Pancreas (tissue), 10 donors: ENCODE data around the gene ZDHHC19. TPM values are rescaled to one million over a fixed set of nuclear protein-coding genes. Genes with fewer than 3 reads are reported as not detected.

Experiments used
- ATAC-seq, 4 donors: fragments of 200-7000 bp; cut with Tn5 transposase; one replicate each; pipeline versions ENCODE4 v1.8.0 to v1.9.1; 2020; ENCODE audit warnings: mild to moderate bottlenecking in 4 of 4, moderate library complexity in 4 of 4
- DNase-seq, 6 donors: peaks; one replicate each; pipeline ENCODE4 v3.0.0-alpha.2; 2020
- FAIRE-seq: peaks from 2 replicates; lab custom pipeline; 2012; peaks lifted over from hg19 to GRCh38; lab: Jason Lieb, UNC
- H3K27ac ChIP-seq, 4 donors: fragments of 200-600 bp; sonication (generic); 1 replicate in 3 of 4; 2 replicates in 1 of 4; pipeline versions ENCODE4 v1.5.0 to v1.8.0; 2020
- H3K27me3 ChIP-seq, 4 donors: fragments of 200-600 bp; one replicate each; pipeline ENCODE4 v1.8.0; 2021
- H3K36me3 ChIP-seq, 3 donors: fragments of 200-600 bp; sonication (generic) in 1 of 3; one replicate each; pipeline versions ENCODE4 v1.5.0 to v1.8.0; 2020 to 2021
- H3K4me1 ChIP-seq, 3 donors: fragments of 200-600 bp; one replicate each; pipeline ENCODE4 v1.8.0; 2021
- H3K4me3 ChIP-seq, 4 donors: fragments of 200-600 bp; sonication (generic) in 2 of 4; one replicate each; pipeline versions ENCODE4 v1.5.0 to v1.8.0; 2020 to 2021
- H3K9me3 ChIP-seq, 4 donors: fragments of 200-600 bp; one replicate each; pipeline ENCODE4 v1.8.0; 2021
- CTCF ChIP-seq, 4 donors: fragments of 200-600 bp; sonication (generic) in 3 of 4; IDR thresholded peaks; one replicate each; pipeline versions ENCODE4 v1.5.0 to v1.8.0; 2021; ENCODE audit warnings: antibody characterized with exemption in 4 of 4
- WGBS, 2 donors: extraction: QIAGEN DNeasy Blood & Tissue Kit; methylation state at CpG; one replicate each; pipeline ENCODE4 v1.1.7; 2013; 5-methylcytosine and 5-hydroxymethylcytosine counted together
- intact Hi-C, 3 donors: fragments of 100-400 bp; cut with DNase I; formaldehyde crosslinking; loops; one replicate each; pipeline versions ENCODE4 v1.11.1 to v1.14.2; 2022
- polyA plus RNA-seq, 2 donors: library from polyadenylated mRNA; stranded (reverse); fragments of 200-250 nt; gene quantifications; one replicate each; pipeline ENCODE4 v1.2.3, GENCODE V29; 2013
- total RNA-seq, 6 donors: library from RNA; stranded (reverse); fragmentation: NEBNext Ultra II Directional in 4 of 6; extraction: Animal tissue kit (Norgen Biotek cat#: 25700) in 4 of 6; gene quantifications; one replicate each; pipeline versions ENCODE4 v1.2.1 to v1.2.4, GENCODE V29; 2021 to 2023
- donor health status: healthy with polysubstance abuse.
- donor health status: DM: no; HTN: no; CAD: no; lungs with moderate emphysema.
- donor health status: DM: no; HTN: no; CAD: no.
- donor health status: control.
- donor health status: control.
- donor health status: Bipolar disorder and iron deficiency.
- donor health status: DM: yes; HTN: yes; CAD: no.
- donor health status: DM: no; HTN: no; CAD: no.
- donor health status: DM: no; HTN: no; CAD: no.
- donor health status: DM: yes; HTN: yes; CAD: no.

ZDHHC19 gene
- total and polyA plus RNA-seq, 8 donors, result 0.17 to 0.21 TPM; not detected in 6

- Histone ChIP-seq H3K36me3 (no peaks in the 10 kb centered on the region), H3K4me3 (no peak overlapping the region), H3K9me3 (no peaks in the 10 kb centered on the region), H3K27me3 (no peaks in the 10 kb centered on the region), H3K27ac (no peak overlapping the region), H3K4me1 (no peaks in the 10 kb centered on the region)
- FAIRE-seq (no peak), ATAC-seq (no peak), DNase-seq (no peak)
- WGBS, 2 donors, result 52 to 61% methylated on average over 3 of the region's 3 CpGs
- TF ChIP-seq CTCF (IDR thresholded peaks at IDR 0.05), result no peak
- intact Hi-C loops, result no loop called here
Observed at GRCh38 chr3:196150481-196150880, 60.7 kb downstream of the ZDHHC19 start.

- Histone ChIP-seq H3K27ac (no peak overlapping the region), H3K4me3 (no peak overlapping the region), H3K9me3 (no peaks in the 10 kb centered on the region), H3K27me3 (no peaks in the 10 kb centered on the region), H3K4me1 (no peaks in the 10 kb centered on the region), H3K36me3 (no peaks in the 10 kb centered on the region)
- 93 to 96% methylated on average over 7 of the region's 7 CpGs for WGBS, 2 donors
- no peak for TF ChIP-seq CTCF (IDR thresholded peaks at IDR 0.05)
- no peak for ATAC-seq
- intact Hi-C loops, result no loop called here
- no peak for FAIRE-seq
- no peak for DNase-seq
Observed at GRCh38 chr3:196149831-196150301, 61.3 kb downstream of the ZDHHC19 start.

GRCh38 chr3:196149375-196149774, 61.8 kb downstream of the ZDHHC19 start:
- FAIRE-seq (no peak), DNase-seq (no peak), ATAC-seq (no peak)
- H3K4me3 ChIP-seq, result no peak overlapping the region
- no peaks in the 10 kb centered on the region for H3K36me3 ChIP-seq
- H3K27me3 ChIP-seq, result no peaks in the 10 kb centered on the region
- H3K4me1 ChIP-seq, result no peaks in the 10 kb centered on the region
- no peak overlapping the region for H3K27ac ChIP-seq
- TF ChIP-seq CTCF (IDR thresholded peaks at IDR 0.05), result no peak
- H3K9me3 ChIP-seq, result no peaks in the 10 kb centered on the region
- WGBS, 2 donors, result 77 to 87% methylated on average over 10 of the region's 10 CpGs
- intact Hi-C loops, result no loop called here

Other genes starting within 250 kb of the ZDHHC19 start
- gene TFRC, start 129.3 kb downstream of the ZDHHC19 start, total RNA-seq, result 10 to 100 TPM; 18.7 to 45.6 (median 31.2) TPM
- gene TFRC, start 129.3 kb downstream of the ZDHHC19 start, polyA plus RNA-seq, result 10 to 100 TPM in 1 of 2 donors, 1 to 10 TPM in 1; 7.8 to 20.9 TPM
- under 1 TPM in 2 of 6 donors, not detected in 4; 0.19 to 0.37 TPM for gene SLC51A, start 5.1 kb upstream of the ZDHHC19 start, total RNA-seq
- gene SLC51A, start 5.1 kb upstream of the ZDHHC19 start, polyA plus RNA-seq, result 1 to 10 TPM in 1 of 2 donors, under 1 TPM in 1; 0.23 to 1.2 TPM
- 10 to 100 TPM; 14.1 to 26.0 (median 18.1) TPM for gene PCYT1A, start 76.3 kb upstream of the ZDHHC19 start, total RNA-seq
- 10 to 100 TPM; 15.7 to 16.8 TPM for gene PCYT1A, start 76.3 kb upstream of the ZDHHC19 start, polyA plus RNA-seq
- gene DYNLT2B, start 106.8 kb upstream of the ZDHHC19 start, total RNA-seq, result 1 to 10 TPM; 2.2 to 4.0 (median 2.6) TPM
- 10 to 100 TPM in 1 of 2 donors, 1 to 10 TPM in 1; 7.9 to 19.5 TPM for gene DYNLT2B, start 106.8 kb upstream of the ZDHHC19 start, polyA plus RNA-seq
- 1 to 10 TPM in 2 of 6 donors, not detected in 4; 1.9 to 2.4 TPM for gene TM4SF19, start 127.0 kb upstream of the ZDHHC19 start, total RNA-seq
- gene TM4SF19, start 127.0 kb upstream of the ZDHHC19 start, polyA plus RNA-seq, result under 1 TPM in 1 of 2 donors, not detected in 1; 0.99 TPM
- 10 to 100 TPM; 18.3 to 39.0 (median 23.2) TPM for gene UBXN7, start 221.0 kb upstream of the ZDHHC19 start, total RNA-seq
- 1 to 10 TPM; 4.2 to 5.9 TPM for gene UBXN7, start 221.0 kb upstream of the ZDHHC19 start, polyA plus RNA-seq